GM23338 (cell line): ENCODE measurements around the gene IFIT1B. TPM values are rescaled to one million over a fixed set of nuclear protein-coding genes. Genes with fewer than 3 reads are reported as not detected.

ENCODE experiments used
- ATAC-seq: fragments of 200-7000 bp; cut with Tn5 transposase; 3 replicates; pipeline ENCODE4 v1.9.1; 2020
- DNase-seq: peaks from one replicate; pipeline ENCODE4 v3.0.0-alpha.2; 2015; ENCODE audit warnings: low spot score
- H2AFZ ChIP-seq: fragments of 200-600 bp; sonication (generic); 2 replicates; pipeline ENCODE4 v1.8.0; 2016; ENCODE audit warnings: antibody characterized with exemption, mild to moderate bottlenecking, moderate library complexity
- H3F3A ChIP-seq: fragments of 200-600 bp; sonication (generic); replicated peaks from 2 replicates; pipeline ENCODE4 v1.8.0; 2017; ENCODE audit warnings: antibody characterized with exemption, mixed run types, low read depth
- H3K27ac ChIP-seq: fragments of 200-600 bp; sonication (generic); 2 replicates; pipeline ENCODE4 v1.6.1; 2016; ENCODE audit warnings: low read depth
- H3K27me3 ChIP-seq: fragments of 200-600 bp; sonication (generic); 2 replicates; pipeline ENCODE4 v1.8.0; 2016; ENCODE audit warnings: mild to moderate bottlenecking, mixed run types, moderate library complexity; ENCODE audit not compliant: insufficient read depth
- H3K36me3 ChIP-seq: fragments of 200-600 bp; sonication (generic); 2 replicates; pipeline ENCODE4 v1.8.0; 2016; ENCODE audit warnings: mild to moderate bottlenecking; ENCODE audit not compliant: insufficient read depth
- H3K4me1 ChIP-seq: fragments of 200-600 bp; sonication (generic); 2 replicates; pipeline ENCODE4 v1.8.0; 2016; ENCODE audit warnings: mild to moderate bottlenecking, moderate library complexity; ENCODE audit not compliant: insufficient read depth
- H3K4me2 ChIP-seq: fragments of 200-600 bp; sonication (generic); 2 replicates; pipeline ENCODE4 v1.7.1; 2017; ENCODE audit warnings: mixed run types
- H3K4me3 ChIP-seq: fragments of 200-600 bp; sonication (generic); 2 replicates; pipeline ENCODE4 v1.6.1; 2016; ENCODE audit warnings: mixed run types
- H3K79me2 ChIP-seq: fragments of 200-600 bp; sonication (generic); replicated peaks from 2 replicates; pipeline ENCODE4 v1.8.0; 2017; ENCODE audit warnings: mild to moderate bottlenecking; ENCODE audit not compliant: insufficient read depth
- H3K9me2 ChIP-seq: fragments of 200-600 bp; sonication (generic); 2 replicates; pipeline ENCODE4 v1.8.0; 2017; ENCODE audit not compliant: insufficient read depth
- H4K20me1 ChIP-seq: fragments of 200-600 bp; sonication (generic); replicated peaks from 2 replicates; pipeline ENCODE4 v1.8.0; 2017; ENCODE audit warnings: mild to moderate bottlenecking; ENCODE audit not compliant: insufficient read depth
- H3K27ac Mint-ChIP-seq: 2 replicates; pipeline ENCODE4 v1.8.0; 2020; ENCODE audit warnings: inconsistent platforms, mild to moderate bottlenecking, moderate library complexity, mixed read lengths
- H3K27me3 Mint-ChIP-seq: 3 replicates; pipeline ENCODE4 v1.8.0; 2022; ENCODE audit warnings: low read depth, mild to moderate bottlenecking, moderate library complexity, mixed read lengths, inconsistent platforms; ENCODE audit not compliant: insufficient read depth, poor library complexity
- H3K36me3 Mint-ChIP-seq: 3 replicates; pipeline ENCODE4 v1.8.0; 2021; ENCODE audit warnings: low read depth, mild to moderate bottlenecking, inconsistent platforms, moderate library complexity, mixed read lengths
- H3K4me1 Mint-ChIP-seq: 3 replicates; pipeline ENCODE4 v1.8.0; 2020; ENCODE audit warnings: mild to moderate bottlenecking, inconsistent platforms, mixed read lengths
- H3K4me3 Mint-ChIP-seq: 3 replicates; pipeline ENCODE4 v1.8.0; 2021; ENCODE audit warnings: moderate library complexity, mild to moderate bottlenecking, inconsistent platforms, mixed read lengths
- H3K9me3 Mint-ChIP-seq: 3 replicates; pipeline ENCODE4 v1.8.0; 2020; ENCODE audit warnings: moderate library complexity, mild to moderate bottlenecking, inconsistent platforms, mixed read lengths
- CREB1 ChIP-seq: fragments of 250-450 bp; sonication (Bioruptor Pico); IDR thresholded peaks from 2 replicates; pipeline ENCODE4 v1.5.0; 2020; ENCODE audit warnings: low read depth, mild to moderate bottlenecking, moderate library complexity
- CTCF ChIP-seq, 2 experiments: fragments of 200-600 bp in 1 of 2; sonication (generic) in 1 of 2; conservative IDR thresholded peaks; 2 replicates each; pipeline versions ENCODE4 v1.5.1 to v1.6.1; 2016 to 2017; ENCODE audit warnings: antibody characterized with exemption in 2 of 2, low read depth in 2 of 2, mild to moderate bottlenecking in 2 of 2, moderate library complexity in 1 of 2
- ETS1 ChIP-seq: IDR thresholded peaks from 2 replicates; pipeline ENCODE4 v1.6.1; 2016; ENCODE audit warnings: antibody characterized with exemption
- EZH2 ChIP-seq: fragments of 200-600 bp; sonication (generic); IDR thresholded peaks from one replicate; pipeline ENCODE4 v1.8.0; 2017; ENCODE audit warnings: antibody characterized with exemption, mild to moderate bottlenecking, low read depth; ENCODE audit not compliant: unreplicated experiment
- EZH2phosphoT487 ChIP-seq: fragments of 200-600 bp; sonication (generic); IDR thresholded peaks from one replicate; pipeline ENCODE4 v1.8.1; 2018; ENCODE audit warnings: antibody characterized with exemption; ENCODE audit not compliant: unreplicated experiment
- JUNB ChIP-seq: IDR thresholded peaks from one replicate; pipeline ENCODE4 v1.6.1; 2016; ENCODE audit warnings: antibody characterized with exemption; ENCODE audit not compliant: unreplicated experiment
- POLR2AphosphoS5 ChIP-seq: IDR thresholded peaks from 2 replicates; pipeline ENCODE4 v1.6.1; 2016; ENCODE audit warnings: antibody characterized with exemption, low read depth
- REST ChIP-seq: IDR thresholded peaks from one replicate; pipeline ENCODE4 v1.6.1; 2018; ENCODE audit warnings: antibody characterized with exemption; ENCODE audit not compliant: unreplicated experiment
- STAT1 ChIP-seq: IDR thresholded peaks from one replicate; pipeline ENCODE4 v1.6.1; 2016; ENCODE audit warnings: antibody characterized with exemption; ENCODE audit not compliant: unreplicated experiment
- ZNF462 ChIP-seq: fragments of 250-450 bp; sonication (Bioruptor Pico); IDR thresholded peaks from 2 replicates; pipeline ENCODE4 v1.5.0; 2020; ENCODE audit warnings: mild to moderate bottlenecking, moderate library complexity
- polyA plus RNA-seq: library from polyadenylated mRNA; unstranded; fragments of >200 nt; fragmentation: Nextera tagmentation; extraction: Ambion mirVana; gene quantifications from 2 replicates; pipeline ENCODE4 v1.2.1, GENCODE V29; 2016
- total RNA-seq: library from RNA; depleted of rRNA; stranded (reverse); fragments of >200 nt; shearing (Covaris generic); gene quantifications from 2 replicates; pipeline ENCODE4 v1.2.3, GENCODE V29; 2014

Gene IFIT1B
- total and polyA plus RNA-seq, 2 experiments from 2014 or later, result 0.10 TPM; not detected in 1

GRCh38 chr10:89347701-89348457 lies 30.0 kb upstream of the IFIT1B start:
- no peaks in the 10 kb centered on the region for H3K36me3 ChIP-seq
- no peaks in the 10 kb centered on the region for H3F3A ChIP-seq
- H3K4me2 ChIP-seq, result peak overlapping the region; percentile 18
- ATAC-seq (no peak), DNase-seq (no peak)
- TF ChIP-seq ZNF462 (CRISPR knock-in tag) (no peak), EZH2phosphoT487 (no peak), JUNB (no peak), CREB1 (no peak), ETS1 (no peak), STAT1 (no peak), REST (no peak), CTCF (conservative IDR thresholded peaks at IDR 0.05; ENCODE audit: low read depth in 2 of 2) (no peak), EZH2 (no peak), POLR2AphosphoS5 (no peak)
- H3K4me1 Mint-ChIP-seq, result peaks cover 73% of the 10 kb centered on the region
- no peaks in the 10 kb centered on the region for H3K36me3 Mint-ChIP-seq
- H3K27me3 Mint-ChIP-seq, result no peaks in the 10 kb centered on the region
- H3K9me2 ChIP-seq, result no peaks in the 10 kb centered on the region
- peak overlapping the region; percentile 41; the same call in 1 of the 2 replicates for H3K27ac ChIP-seq
- H3K4me1 ChIP-seq, result peaks cover 61% of the 10 kb centered on the region
- H4K20me1 ChIP-seq, result no peaks in the 10 kb centered on the region
- 0 out of 2 replicates have a peak overlapping the region, but pooled peaks have one; percentile 1 for H3K4me3 ChIP-seq
- no peaks in the 10 kb centered on the region for H3K79me2 ChIP-seq
- H2AFZ ChIP-seq, result no peak overlapping the region
- H3K9me3 Mint-ChIP-seq, result no peaks in the 10 kb centered on the region
- peak overlapping the region; percentile 85 for H3K27ac Mint-ChIP-seq
- no peak overlapping the region for H3K4me3 Mint-ChIP-seq
- H3K27me3 ChIP-seq, result no peaks in the 10 kb centered on the region
